Measurements from ENCODE around the gene WDTC1. TPM values are rescaled to one million over a fixed set of nuclear protein-coding genes. Genes with fewer than 3 reads are reported as not detected.

The WDTC1 gene
- total RNA-seq, 4 donors from 2014 or later = 40.0 to 75.5 (median 49.9) TPM

- H3K27ac ChIP-seq = no peak overlapping the region
- no peak for ATAC-seq
- no peaks in the 10 kb centered on the region for H3K4me1 ChIP-seq
- TF ChIP-seq POLR2A (IDR thresholded peaks at IDR 0.05) (no peak), POLR2AphosphoS5 (IDR thresholded peaks at IDR 0.05) (no peak), CTCF (IDR thresholded peaks at IDR 0.05) (no peak), EP300 (IDR thresholded peaks at IDR 0.05) (no peak)
- H3K9me3 ChIP-seq = no peaks in the 10 kb centered on the region
- no peaks in the 10 kb centered on the region for H3K27me3 ChIP-seq
- WGBS, 2 donors (ENCODE audit: low coverage in 1 of 2) = 94 to 100% methylated on average over 1 of the region's 1 CpG
- H3K36me3 ChIP-seq = peaks cover 0 to 15% of the 10 kb centered on the region in 2 donors
- H3K4me3 ChIP-seq = no peak overlapping the region
These were observed 11.8 kb downstream of the WDTC1 start for GRCh38 chr1:27246194-27246593.

GRCh38 chr1:27253596-27253995 lies 19.2 kb downstream of the WDTC1 start:
- WGBS, 2 donors (ENCODE audit: low coverage in 1 of 2) = 83 to 91% methylated on average over 3 of the region's 3 CpGs
- ATAC-seq = no peak
- no peaks in the 10 kb centered on the region for H3K9me3 ChIP-seq
- no peak overlapping the region for H3K4me3 ChIP-seq
- TF ChIP-seq CTCF (IDR thresholded peaks at IDR 0.05) (no peak), POLR2AphosphoS5 (IDR thresholded peaks at IDR 0.05) (no peak), EP300 (IDR thresholded peaks at IDR 0.05) (no peak), POLR2A (IDR thresholded peaks at IDR 0.05) (no peak)
- H3K36me3 ChIP-seq = peaks cover 0 to 5% of the 10 kb centered on the region in 2 donors
- H3K27ac ChIP-seq = no peak overlapping the region
- no peaks in the 10 kb centered on the region for H3K27me3 ChIP-seq
- no peaks in the 10 kb centered on the region for H3K4me1 ChIP-seq

- Histone ChIP-seq H3K27ac (no peak overlapping the region), H3K4me1 (no peaks in the 10 kb centered on the region), H3K9me3 (no peaks in the 10 kb centered on the region), H3K27me3 (no peaks in the 10 kb centered on the region), H3K36me3 (peaks cover 0 to 5% of the 10 kb centered on the region in 2 donors), H3K4me3 (no peak overlapping the region)
- no peak for ATAC-seq
- TF ChIP-seq CTCF (IDR thresholded peaks at IDR 0.05) (no peak), POLR2AphosphoS5 (IDR thresholded peaks at IDR 0.05) (no peak), POLR2A (IDR thresholded peaks at IDR 0.05) (no peak), EP300 (IDR thresholded peaks at IDR 0.05) (no peak)
These were observed 20.7 kb downstream of the WDTC1 start for GRCh38 chr1:27255136-27255535.

- 97 to 98% methylated on average over 5 to 6 of the region's 6 CpGs for WGBS, 2 donors (ENCODE audit: low coverage in 1 of 2)
- no peak for ATAC-seq
- Histone ChIP-seq H3K27ac (no peak overlapping the region), H3K36me3 (peaks cover 0 to 20% of the 10 kb centered on the region in 2 donors), H3K9me3 (no peaks in the 10 kb centered on the region), H3K4me1 (no peaks in the 10 kb centered on the region), H3K27me3 (no peaks in the 10 kb centered on the region), H3K4me3 (no peak overlapping the region)
- TF ChIP-seq EP300 (IDR thresholded peaks at IDR 0.05) (no peak), CTCF (IDR thresholded peaks at IDR 0.05) (no peak), POLR2A (IDR thresholded peaks at IDR 0.05) (no peak), POLR2AphosphoS5 (IDR thresholded peaks at IDR 0.05) (no peak)
These were observed 22.7 kb downstream of the WDTC1 start for GRCh38 chr1:27257155-27257554.

- Histone ChIP-seq H3K27me3 (no peaks in the 10 kb centered on the region), H3K27ac (no peak overlapping the region), H3K4me3 (no peak overlapping the region), H3K4me1 (no peaks in the 10 kb centered on the region), H3K9me3 (no peaks in the 10 kb centered on the region), H3K36me3 (peaks cover 0 to 34% of the 10 kb centered on the region in 2 donors)
- ATAC-seq = no peak
- WGBS, 2 donors (ENCODE audit: low coverage in 1 of 2) = 76 to 83% methylated on average over 6 of the region's 6 CpGs
- TF ChIP-seq EP300 (IDR thresholded peaks at IDR 0.05) = no peak
- no peak for TF ChIP-seq CTCF (IDR thresholded peaks at IDR 0.05)
- no peak for TF ChIP-seq POLR2A (IDR thresholded peaks at IDR 0.05)
- TF ChIP-seq POLR2AphosphoS5 (IDR thresholded peaks at IDR 0.05) = no peak
These were observed 24.2 kb downstream of the WDTC1 start for GRCh38 chr1:27258598-27258997.

All from gastroesophageal sphincter (tissue), 4 donors.